Esophagus squamous epithelium (tissue), 4 donors: ENCODE measurements around the gene IFT88.

ENCODE experiments used
- POLR2A ChIP-seq, 4 donors: fragments of 450-650 bp; IDR thresholded peaks; one replicate each; pipeline ENCODE4 v1.6.1; 2017; ENCODE audit warnings: antibody characterized with exemption in 4 of 4, mild to moderate bottlenecking in 4 of 4, moderate library complexity in 3 of 4
- TF ChIP-seq, protein P1 (sequence below), 6 experiments: fragments of 450-650 bp in 4 of 6; fragments of 200-600 bp in 2 of 6; sonication (generic) in 2 of 6; IDR thresholded peaks; one replicate each; pipeline ENCODE4 v1.5.1; 2016 to 2019; ENCODE audit warnings: antibody characterized with exemption in 6 of 6, mild to moderate bottlenecking in 4 of 6, moderate library complexity in 4 of 6

DNA sequence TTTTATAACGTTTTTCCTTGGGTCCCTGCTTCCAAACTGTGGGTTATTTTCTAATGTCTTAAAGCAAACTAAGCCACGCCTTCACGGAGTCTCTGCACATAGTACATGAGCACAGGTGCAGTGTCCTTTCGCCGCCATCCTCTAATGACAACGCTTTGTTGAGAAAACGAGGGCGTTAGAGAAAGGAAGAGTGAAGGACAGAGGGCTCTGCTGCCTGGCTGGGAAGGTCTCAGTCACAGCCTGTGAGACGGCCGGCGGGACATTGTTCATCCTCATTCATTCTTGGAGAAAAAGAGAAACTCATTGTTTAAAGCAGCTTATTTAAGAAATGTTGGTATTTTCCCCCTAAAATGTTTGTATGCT lies 146.0 kb downstream of the IFT88 start:
- TF ChIP-seq, protein P1, sequence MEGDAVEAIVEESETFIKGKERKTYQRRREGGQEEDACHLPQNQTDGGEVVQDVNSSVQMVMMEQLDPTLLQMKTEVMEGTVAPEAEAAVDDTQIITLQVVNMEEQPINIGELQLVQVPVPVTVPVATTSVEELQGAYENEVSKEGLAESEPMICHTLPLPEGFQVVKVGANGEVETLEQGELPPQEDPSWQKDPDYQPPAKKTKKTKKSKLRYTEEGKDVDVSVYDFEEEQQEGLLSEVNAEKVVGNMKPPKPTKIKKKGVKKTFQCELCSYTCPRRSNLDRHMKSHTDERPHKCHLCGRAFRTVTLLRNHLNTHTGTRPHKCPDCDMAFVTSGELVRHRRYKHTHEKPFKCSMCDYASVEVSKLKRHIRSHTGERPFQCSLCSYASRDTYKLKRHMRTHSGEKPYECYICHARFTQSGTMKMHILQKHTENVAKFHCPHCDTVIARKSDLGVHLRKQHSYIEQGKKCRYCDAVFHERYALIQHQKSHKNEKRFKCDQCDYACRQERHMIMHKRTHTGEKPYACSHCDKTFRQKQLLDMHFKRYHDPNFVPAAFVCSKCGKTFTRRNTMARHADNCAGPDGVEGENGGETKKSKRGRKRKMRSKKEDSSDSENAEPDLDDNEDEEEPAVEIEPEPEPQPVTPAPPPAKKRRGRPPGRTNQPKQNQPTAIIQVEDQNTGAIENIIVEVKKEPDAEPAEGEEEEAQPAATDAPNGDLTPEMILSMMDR (IDR thresholded peaks at IDR 0.05): no peak
- TF ChIP-seq POLR2A (IDR thresholded peaks at IDR 0.05): no peak
